CD4-positive, alpha-beta T cell treated with Interleukin-1 beta for 1 hour (primary cell): Measurements from ENCODE around the gene TGFB1.
"Not testable (repeated sequence)": the region's sequence is repeated elsewhere in the genome, so short reads cannot be mapped to it uniquely, and the experiment has no call there.

Source experiments
- DNase-seq, 2 donors: peaks; one replicate each; pipeline ENCODE4 v3.0.0-alpha.2; 2020 to 2022

TGFB1 gene

GRCh38 chr19:41353466-41354342 lies at the start of gene TGFB1:
TGFB1 (minus strand) TSS chr19:41353922; CDS start chr19:41353044, 878 bp downstream.
- DNase-seq = peak; percentile 95 to 96

- DNase-seq = no peak
Measured at GRCh38 chr19:41402010-41402409, 48.3 kb upstream of the TGFB1 start.

GRCh38 chr19:41401483-41401882 lies 47.8 kb upstream of the TGFB1 start:
- DNase-seq = no peak

GRCh38 chr19:41399525-41399924 lies 45.8 kb upstream of the TGFB1 start:
- DNase-seq = no peak

GRCh38 chr19:41399091-41399490 lies 45.4 kb upstream of the TGFB1 start:
- DNase-seq = no peak

- DNase-seq = no peak
Measured at GRCh38 chr19:41398598-41398997, 44.9 kb upstream of the TGFB1 start.

- DNase-seq = no peak
Measured at GRCh38 chr19:41398050-41398418, 44.3 kb upstream of the TGFB1 start.

GRCh38 chr19:41397086-41398049 lies 43.6 kb upstream of the TGFB1 start, which contains the start of the genes BCKDHA and EXOSC5:
BCKDHA (plus strand) TSS chr19:41397818; CDS start chr19:41397828, 10 bp downstream.
EXOSC5 (minus strand) TSS chr19:41397359; CDS start chr19:41397328, 31 bp downstream.
- peak; percentile 100 for DNase-seq

- no peak for DNase-seq
Measured at GRCh38 chr19:41395355-41395754, 41.6 kb upstream of the TGFB1 start.

- DNase-seq = no peak
Measured at GRCh38 chr19:41392775-41393174, 39.1 kb upstream of the TGFB1 start.

GRCh38 chr19:41391618-41392017 lies 37.9 kb upstream of the TGFB1 start:
- DNase-seq = no peak

GRCh38 chr19:41386442-41386841 lies 32.7 kb upstream of the TGFB1 start:
- no peak for DNase-seq

- no peak for DNase-seq
Measured at GRCh38 chr19:41384351-41384750, 30.6 kb upstream of the TGFB1 start.

- DNase-seq = not testable (repeated sequence)
Measured at GRCh38 chr19:41381536-41381935, 27.8 kb upstream of the TGFB1 start.

GRCh38 chr19:41377977-41378709 lies 24.4 kb upstream of the TGFB1 start:
- peak in 1 of 2 donors; percentile 28 for DNase-seq

GRCh38 chr19:41376998-41377365 lies 23.3 kb upstream of the TGFB1 start:
- no peak for DNase-seq

GRCh38 chr19:41376241-41376997 lies 22.7 kb upstream of the TGFB1 start, which contains the start of gene TMEM91:
TMEM91 (plus strand) TSS chr19:41376533; CDS start chr19:41378310, 1,777 bp downstream.
- DNase-seq = peak in 1 of 2 donors; percentile 25

- DNase-seq = no peak
Measured at GRCh38 chr19:41373993-41374392, 20.3 kb upstream of the TGFB1 start.

- no peak for DNase-seq
Measured at GRCh38 chr19:41372501-41372900, 18.8 kb upstream of the TGFB1 start.

GRCh38 chr19:41371541-41371940 lies 17.8 kb upstream of the TGFB1 start:
- no peak for DNase-seq

- not testable (repeated sequence) for DNase-seq
Measured at GRCh38 chr19:41371119-41371518, 17.4 kb upstream of the TGFB1 start.

- no peak for DNase-seq
Measured at GRCh38 chr19:41369769-41370168, 16.0 kb upstream of the TGFB1 start.
